22Rv1 (cell line): ENCODE data around the gene RCN2.

Experiments used
- CTCF ChIP-seq: fragments of 450-650 bp; IDR thresholded peaks from 2 replicates; pipeline ENCODE4 v1.5.1; 2017; ENCODE audit warnings: mild to moderate bottlenecking
- ZFX ChIP-seq: fragments of 450-650 bp; IDR thresholded peaks from 2 replicates; pipeline ENCODE4 v1.6.1; 2017; ENCODE audit warnings: antibody characterized with exemption, borderline replicate concordance

- TF ChIP-seq CTCF (no peak), ZFX (no peak)
Measured at GRCh38 chr15:76938752-76939151, 7.2 kb downstream of the RCN2 start.
